T-helper 1 cell treated with Interleukin-12 subunit alpha and Interleukin-12 subunit beta and Interleukin-4 antibody, amounts not matched to agents 30 ng/mL and 1 ng/mL, for 36 hours (primary cell): ENCODE results near the gene PI4K2A. TPM values are rescaled to one million over a fixed set of nuclear protein-coding genes. Genes with fewer than 3 reads are reported as not detected.

Experiments used
- intact Hi-C: fragments of 100-400 bp; cut with micrococcal nuclease; formaldehyde crosslinking; loops from one replicate; pipeline ENCODE4 v1.15.1; 2024
- total RNA-seq: library from RNA; stranded (reverse); gene quantifications from 2 replicates; pipeline ENCODE4 v1.2.3, GENCODE V29; 2022

Gene PI4K2A
- 13.9 and 14.1 TPM in 2 replicates for total RNA-seq

DNA sequence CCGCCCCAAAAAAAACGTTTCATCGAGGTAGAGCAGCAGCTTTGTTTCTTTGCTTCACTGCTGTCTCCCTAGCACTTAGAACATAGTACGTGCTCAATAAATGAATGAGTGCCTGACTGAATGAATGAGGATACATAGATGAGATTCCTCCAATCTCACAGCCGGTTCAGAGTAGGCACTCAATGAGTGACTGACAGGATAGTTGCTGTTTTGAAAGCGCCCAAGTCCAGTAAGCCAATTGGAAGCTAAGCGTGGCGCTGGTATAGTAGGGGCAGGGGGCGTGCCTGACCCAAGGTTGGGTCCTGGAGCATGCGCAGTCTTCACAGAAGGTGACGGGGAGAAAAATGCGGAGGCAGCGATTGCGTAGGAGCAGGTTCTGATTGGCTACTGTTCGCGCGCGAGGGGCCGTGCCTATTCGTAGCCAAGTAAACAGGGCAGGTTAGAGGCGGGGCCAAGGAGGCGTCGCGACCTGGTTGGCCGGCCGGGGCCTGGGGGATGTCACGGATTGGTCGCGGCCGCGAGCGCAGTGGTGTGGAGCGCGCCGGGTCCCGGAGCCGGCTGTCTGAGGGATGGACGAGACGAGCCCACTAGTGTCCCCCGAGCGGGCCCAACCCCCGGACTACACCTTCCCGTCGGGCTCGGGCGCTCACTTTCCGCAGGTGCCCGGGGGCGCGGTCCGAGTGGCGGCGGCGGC is at the start of gene PI4K2A:
Gene PI4K2A (plus strand): TSS at position 498 of the 694 bp plus-strand sequence. CDS start 72 bp downstream, at position 570.
- intact Hi-C loops, result loop anchor here (1.0 to 5.0 kb wide), 14 partner anchors 9 to 1790 kb away; partner anchors contain the start of genes ARHGAP19, AVPI1, EXOSC1 and FRAT1

DNA sequence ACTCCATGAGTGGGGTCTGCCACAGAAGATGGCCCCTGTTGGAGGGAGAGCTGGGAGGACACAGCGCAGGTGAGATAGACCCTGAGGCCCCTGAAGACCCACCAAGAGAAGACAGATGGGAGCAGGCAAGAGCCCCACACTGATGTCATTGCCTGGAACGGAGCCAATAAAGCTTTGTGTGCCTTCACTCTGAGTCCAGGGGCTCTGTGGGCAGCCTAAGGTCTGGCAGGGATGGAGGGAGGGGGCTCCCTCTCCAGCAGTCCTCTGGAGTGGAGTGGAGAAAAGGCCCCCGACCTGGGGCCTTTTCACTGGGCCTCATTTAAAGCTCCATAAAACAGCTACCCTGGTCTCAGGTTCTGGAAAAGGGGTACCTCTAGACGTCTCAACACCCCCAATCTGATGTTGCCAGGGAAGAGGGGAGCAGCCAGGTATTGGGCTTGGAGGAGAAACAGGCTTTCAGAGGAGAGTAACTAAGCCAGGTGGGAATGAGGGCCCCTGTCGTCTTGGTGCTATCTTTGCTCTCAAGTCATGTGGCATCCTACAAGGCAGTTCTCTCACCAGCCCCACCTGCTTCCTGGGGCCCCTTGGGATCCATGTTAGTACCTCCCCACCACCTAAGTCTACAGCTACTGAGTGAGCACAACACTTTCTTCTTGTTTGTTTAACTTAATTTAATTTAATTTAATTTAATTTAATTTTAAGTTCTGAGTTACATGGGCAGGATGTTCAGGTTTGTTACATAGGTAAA is 49.5 kb upstream of the PI4K2A start:
- intact Hi-C loops, result no loop called here

DNA sequence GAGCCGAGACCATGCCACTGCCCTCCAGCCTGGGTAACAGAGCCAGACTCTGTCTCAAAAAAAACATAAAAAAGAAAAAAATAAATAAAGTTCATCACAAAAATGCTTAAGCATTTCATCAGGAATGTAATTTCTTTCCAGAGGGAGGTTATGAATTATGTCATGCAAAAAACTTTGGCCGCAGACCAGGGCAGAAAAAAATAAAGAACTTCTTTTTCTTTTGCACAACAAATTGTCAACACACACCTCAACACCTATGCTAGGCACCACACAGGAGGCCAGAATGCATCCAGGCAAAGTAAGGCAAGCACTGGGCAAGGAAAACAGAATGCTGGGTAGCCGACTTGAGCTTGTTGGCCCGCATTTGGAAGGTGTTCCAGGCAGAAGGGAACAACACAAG is 47.0 kb upstream of the PI4K2A start:
- intact Hi-C loops, result no loop called here

DNA sequence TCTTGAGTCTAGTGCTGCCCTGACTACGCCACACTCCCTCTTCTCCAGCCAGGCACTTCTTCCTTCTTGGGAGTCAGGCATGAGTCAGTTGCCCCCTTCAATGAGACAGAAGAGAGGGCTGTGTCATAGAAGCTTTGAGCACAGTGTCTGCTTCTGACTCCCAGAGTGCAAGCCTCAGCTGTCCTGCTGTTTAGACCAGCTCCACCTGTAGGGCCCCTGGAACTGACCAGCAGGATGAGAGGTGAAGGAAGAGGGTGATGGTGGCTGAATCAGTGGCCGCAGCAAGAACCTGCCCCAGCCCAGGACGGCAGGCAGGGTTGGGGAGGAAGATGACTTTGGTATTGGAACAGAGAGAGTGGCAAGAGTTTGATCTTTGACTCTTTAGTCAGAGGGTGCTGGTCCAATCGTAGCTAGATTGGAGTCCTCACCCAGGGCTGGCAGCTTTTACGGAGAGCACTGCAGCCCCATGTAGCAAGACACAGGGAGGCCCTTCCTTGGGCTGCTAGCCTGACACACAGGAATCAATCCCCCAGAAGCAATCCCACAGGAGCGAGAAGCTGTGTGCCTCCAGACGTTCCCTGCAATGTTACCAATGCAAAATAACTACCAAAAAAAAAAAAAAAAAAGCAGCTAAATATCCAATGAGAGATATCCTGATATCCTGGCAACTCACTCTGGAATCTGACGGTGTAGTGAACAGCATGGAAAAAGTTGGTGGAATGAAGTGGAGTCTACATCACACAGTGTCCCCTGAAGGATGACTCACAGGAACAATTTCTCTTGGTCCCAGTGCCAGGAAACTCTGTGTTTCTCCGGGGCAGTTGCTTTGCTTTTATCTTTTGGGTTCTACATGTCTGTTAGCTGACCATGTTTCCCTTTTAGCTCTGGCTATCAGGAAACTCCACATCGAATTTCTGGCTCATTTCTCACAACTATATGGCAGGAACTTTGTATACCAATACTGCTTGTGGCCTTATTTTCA is 44.1 kb upstream of the PI4K2A start:
- intact Hi-C loops, result no loop called here

DNA sequence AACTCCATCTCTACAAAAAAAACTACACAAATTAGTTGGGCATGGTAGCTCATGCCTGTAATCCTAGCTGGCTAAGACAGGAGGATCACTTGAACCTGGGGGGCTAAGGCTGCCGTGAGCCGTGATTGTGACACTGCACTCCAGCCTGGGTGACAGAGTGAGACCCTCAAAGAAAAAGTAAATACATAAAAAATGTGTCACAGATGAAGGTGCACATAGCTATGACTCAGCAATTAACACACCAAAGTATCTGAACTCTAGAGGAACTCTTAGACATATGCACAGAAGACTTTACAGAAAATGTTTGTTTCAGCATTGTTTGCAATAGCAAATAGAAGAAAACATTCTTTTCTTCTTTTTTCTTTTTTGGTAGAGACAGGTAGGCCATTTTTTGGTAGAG is 42.7 kb upstream of the PI4K2A start:
- intact Hi-C loops, result no loop called here

DNA sequence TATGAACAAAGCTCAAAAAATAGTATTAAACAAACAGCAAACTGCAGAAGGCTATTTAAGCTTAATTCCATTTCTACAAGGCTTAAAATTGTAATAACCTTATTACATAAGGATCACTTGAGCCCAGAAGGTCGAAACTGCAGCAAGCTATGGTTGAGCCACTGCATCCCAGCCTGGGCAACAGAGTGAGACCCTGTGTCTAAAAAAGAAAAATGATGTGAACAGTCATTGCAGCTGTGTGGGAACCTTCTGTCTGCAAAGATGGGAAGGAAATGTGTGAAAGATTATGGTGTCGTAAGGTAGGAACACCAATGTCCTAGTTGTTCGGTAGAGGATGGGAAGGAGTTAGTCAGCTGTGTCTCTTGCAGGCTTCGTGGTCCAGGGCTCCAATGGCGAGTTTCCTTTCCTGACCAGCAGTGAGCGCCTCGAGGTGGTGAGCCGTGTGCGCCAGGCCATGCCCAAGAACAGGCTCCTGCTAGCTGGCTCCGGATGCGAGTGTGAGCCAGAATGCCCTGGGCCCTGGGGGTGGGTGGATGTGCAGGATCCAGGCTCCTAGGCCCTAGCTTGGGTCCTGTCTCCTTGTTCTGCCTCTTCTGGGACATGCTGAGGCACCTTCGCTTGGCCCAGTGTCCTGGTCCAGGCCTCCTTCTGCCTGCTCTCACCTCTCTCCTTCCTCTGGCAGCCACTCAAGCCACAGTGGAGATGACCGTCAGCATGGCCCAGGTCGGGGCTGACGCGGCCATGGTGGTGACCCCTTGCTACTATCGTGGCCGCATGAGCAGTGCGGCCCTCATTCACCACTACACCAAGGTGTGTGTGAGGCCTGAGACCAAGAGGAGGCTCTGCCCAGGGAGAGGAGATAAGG is 41.8 kb upstream of the PI4K2A start:
- intact Hi-C loops, result no loop called here

DNA sequence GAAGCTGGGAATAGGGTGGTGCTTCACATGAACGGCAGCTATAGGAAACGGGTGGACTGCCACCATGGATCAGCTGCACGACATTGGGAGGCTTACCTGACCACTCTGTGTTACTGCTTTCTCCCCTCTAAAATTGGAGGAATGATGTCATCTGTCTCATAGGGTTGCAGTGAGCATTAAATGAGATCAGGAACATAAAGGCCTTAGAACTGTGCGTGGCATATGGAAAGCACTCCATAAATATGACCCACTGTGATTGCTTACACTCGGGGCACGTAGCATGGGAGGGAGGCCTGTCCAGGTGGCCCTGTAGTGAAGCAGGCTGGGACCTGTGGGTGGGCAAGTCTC is 41.2 kb upstream of the PI4K2A start:
- intact Hi-C loops, result no loop called here

DNA sequence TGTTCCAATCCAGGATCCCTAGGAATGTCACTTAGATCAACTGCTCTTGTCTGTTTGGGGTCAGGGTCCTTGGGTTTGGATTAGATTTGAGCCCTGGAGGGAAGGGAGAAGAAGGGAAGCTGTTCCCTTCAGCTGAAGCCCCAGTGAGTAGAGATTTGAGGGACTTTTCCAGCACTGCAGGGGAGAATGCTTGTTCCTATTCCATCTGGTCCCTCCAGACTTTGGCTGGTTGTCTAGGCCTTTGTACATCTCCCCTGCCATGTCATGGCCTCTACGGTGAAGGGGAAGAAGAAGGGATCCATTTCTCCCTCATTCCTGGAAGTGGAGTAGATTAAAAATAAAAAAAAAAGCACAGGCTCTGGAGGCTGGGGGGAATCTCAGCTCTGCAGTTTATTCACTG is 39.9 kb upstream of the PI4K2A start:
- intact Hi-C loops, result no loop called here

DNA sequence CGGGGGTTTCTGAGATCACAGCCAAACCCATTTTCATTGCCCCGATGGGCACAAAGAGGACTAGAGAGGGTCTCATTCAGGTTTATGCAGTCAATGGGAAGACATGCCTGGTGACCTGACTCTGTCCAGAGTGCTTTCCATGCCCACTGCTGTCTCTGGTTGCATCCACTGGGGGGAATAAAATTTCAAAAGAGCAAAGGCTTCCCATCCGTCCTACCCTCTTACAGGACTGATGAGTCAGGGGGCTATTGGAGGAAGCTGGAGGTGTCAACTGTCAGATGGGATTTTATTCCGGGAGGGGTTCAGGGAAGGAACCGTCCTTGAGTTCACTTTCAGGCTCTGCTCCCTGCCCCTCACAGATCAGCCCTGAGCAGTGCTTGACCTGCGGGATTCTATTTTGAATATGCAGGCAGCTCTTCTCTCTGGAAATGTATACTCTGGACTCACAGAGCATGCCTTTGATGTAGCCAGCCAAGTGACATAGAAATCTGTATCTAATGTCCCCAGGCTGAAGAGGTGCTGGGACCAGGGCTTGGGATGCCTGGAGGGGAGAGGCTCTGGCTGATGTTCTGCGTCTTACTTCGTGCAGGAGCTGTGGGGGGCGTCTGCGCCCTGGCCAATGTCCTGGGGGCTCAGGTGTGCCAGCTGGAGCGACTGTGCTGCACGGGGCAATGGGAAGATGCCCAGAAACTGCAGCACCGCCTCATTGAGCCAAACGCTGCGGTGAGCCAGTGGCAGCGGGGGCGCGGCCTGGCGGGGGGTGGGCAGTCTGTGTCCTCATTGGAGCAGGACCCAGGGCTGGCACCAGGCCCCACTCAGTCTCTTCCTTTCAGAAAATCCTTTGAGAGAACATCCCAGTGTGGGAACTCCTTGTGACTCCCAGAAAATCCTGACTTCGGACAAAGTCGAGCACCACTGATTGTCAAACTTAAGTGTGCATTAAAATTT is 38.9 kb upstream of the PI4K2A start:
- intact Hi-C loops, result no loop called here

DNA sequence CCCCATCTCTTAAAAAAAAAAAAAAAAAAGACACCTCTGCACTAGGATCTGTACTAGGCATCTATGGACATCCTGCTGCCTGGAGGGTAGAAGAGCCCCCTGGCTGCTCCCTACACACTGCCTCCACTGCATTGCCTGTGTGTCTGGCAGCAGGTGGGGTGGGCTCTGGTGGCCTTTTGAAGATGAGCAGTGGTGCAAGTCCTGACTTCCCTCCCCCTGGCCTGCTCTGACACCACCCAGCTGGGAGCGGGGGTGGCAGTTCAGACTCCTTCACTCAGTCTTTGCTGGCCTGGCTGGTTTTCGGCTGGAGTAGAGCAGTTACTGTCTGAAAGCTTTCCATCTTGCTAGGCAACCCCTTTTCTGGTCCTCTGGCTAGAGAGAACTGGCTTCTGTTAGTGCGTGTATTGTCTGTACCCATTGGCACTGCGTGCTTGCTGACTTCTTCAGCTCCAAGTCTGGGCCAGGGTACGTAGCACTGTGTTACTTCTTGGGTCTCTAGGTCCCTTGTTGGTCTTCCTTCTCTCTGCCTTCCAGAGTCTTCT is 33.3 kb upstream of the PI4K2A start:
- intact Hi-C loops, result no loop called here

DNA sequence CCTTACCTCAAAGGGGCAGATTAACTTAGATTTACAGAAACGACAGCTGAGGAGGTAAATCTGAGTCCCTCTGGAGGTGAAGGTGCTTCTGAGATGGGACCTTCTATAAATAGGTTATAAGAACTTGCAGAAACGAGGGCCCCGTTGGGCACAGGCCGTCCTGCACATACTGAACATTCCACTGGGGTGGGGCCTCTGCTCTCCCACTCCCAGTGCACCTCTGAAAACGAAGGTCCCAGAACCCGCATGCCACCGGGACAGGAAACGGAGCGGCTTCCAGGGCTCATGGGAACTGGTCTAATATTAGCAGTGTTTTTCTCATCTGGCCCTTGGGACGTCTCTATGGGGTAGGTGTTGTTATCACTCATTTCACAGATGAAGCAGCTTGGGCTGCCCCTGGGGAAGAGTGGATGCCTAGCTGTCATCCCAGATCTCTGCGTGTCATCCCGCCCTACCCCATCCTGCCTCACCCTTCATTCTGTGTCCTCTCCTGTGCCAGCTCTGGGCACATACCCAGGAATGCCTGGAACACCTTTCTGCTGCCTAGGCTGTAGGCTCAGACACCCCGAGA is 31.4 kb upstream of the PI4K2A start:
- intact Hi-C loops, result no loop called here

DNA sequence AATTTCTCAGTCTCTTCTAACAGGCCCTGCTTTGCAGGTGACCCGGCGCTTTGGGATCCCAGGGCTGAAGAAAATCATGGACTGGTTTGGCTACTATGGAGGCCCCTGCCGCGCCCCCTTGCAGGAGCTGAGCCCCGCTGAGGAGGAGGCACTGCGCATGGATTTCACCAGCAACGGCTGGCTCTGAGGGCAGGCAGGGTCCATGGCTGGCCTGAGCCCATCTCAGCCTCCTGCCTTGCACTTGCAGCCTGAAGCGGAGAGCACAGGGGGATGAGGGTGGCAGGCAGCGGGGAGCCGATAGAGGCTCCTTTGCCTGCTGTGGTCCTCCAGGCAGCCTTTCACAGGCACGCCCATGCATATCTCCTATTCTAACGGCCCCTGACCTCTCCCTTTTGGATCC is 29.0 kb upstream of the PI4K2A start:
- intact Hi-C loops, result no loop called here

DNA sequence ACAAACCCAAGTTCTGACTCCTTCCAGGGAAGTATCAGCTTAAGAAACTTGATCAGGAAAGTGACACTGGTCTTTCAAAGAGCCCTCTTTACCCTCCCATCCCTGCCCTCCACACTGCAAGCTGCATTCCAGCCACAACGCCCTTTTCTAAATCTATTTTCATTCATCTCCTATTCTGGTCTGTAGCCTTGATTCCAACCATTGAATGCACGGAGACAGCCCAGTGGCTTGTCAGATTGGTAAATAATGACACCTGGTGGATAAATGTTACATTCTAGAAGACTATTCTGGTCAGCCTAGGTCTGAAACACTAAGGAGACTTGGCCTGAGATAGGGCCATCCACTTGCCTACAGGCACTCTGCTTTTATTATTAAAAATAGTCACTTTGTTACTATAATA is 28.1 kb upstream of the PI4K2A start:
- intact Hi-C loops, result loop anchor here (1.0 kb wide), 1 partner anchor 40 kb away; the partner anchor contains the start of gene ANKRD2

DNA sequence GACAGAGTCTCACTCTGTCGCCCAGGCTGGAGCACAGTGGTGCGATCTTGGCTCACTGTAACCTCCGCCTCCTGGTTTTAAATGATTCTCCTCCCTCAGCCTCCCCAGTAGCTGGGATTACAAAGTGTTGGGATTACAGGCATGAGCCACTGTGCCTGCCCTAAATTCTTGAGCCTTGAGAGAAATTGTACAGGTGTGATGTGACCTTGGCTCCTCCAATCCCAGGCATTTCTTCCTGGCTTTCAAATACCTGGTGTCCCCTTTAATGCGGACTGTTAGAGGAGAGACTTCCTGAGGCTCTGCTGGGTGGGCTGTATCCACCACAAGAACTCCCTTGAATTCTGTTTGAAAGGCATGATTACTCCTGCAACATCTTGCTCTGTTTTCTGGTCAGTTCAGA is 22.2 kb upstream of the PI4K2A start:
- intact Hi-C loops, result no loop called here

DNA sequence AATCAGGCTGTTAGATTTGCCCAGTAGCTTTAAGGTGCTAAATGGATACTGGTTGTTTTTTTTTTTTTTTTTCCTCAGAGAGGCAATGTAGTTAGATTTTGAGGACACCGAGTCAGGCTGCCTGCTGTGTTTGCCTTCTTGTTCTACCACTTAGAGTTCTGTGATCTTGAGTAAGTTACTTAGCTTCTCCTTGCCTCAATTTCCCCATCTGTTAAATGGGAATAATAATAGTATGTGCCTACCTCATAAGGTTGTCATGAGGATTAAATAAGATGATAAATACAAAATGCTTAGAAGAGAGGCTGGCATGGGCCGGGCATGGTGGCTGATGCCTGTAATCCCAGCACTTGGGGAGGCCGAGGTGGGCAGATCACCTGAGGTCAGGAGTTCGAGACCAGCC is 21.7 kb upstream of the PI4K2A start:
- intact Hi-C loops, result no loop called here

DNA sequence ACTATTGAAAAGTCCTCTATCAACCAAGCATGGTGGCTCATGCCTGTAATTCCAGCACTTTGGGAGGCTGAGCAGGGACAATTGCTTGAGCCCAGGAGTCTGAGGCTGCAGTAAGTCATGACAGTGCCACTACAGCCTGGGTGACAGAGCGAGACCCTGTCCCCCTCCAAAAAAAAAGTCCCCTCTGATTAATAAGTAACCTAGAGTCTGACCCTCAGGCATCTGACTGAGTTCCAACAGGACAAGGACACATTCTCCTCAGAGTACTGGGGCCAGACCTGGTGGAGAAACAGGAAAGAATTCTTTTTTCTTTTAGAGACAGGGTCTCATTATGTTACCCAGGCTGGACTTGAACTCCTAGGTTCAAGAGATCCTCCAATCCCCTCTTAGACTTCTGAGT is 17.2 kb upstream of the PI4K2A start:
- intact Hi-C loops, result no loop called here

DNA sequence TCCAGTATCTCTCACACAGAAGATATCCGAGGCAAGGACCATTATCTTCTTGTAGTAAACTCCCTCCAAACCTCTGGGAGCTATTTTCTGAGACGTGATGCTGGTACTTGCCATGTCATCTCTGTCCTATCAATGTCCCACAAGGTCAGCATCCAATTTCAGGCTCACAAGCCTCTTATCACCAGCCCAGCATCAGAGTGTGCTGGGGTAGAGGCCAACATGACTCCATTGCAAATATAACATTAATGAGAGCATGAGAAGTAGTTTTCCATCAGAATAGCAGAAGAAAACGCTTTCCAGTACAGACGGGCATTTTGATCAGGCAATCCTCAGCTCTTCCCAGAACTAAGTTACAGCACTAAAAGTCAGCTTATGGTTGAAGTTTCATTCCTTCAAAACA is 12.7 kb upstream of the PI4K2A start:
- intact Hi-C loops, result no loop called here

DNA sequence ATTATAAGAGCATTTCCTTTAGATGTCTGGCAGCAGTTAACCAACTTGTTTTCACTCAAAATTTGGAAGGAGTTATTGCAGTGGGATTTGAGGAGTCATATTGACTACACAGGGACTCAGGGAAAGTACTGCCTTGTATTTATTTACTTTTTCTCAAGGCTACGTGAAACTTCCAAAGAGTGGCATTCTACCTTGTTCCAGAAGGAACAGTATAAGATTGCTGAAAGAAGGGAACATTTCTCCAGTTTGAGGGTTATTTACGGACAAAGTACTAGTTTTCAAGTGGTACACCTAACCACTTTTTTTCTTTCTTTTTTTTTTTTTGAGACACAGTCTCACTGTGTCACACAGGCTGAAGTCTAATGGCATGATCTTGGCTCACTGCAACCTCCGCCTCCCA is 12.2 kb upstream of the PI4K2A start:
- intact Hi-C loops, result no loop called here

DNA sequence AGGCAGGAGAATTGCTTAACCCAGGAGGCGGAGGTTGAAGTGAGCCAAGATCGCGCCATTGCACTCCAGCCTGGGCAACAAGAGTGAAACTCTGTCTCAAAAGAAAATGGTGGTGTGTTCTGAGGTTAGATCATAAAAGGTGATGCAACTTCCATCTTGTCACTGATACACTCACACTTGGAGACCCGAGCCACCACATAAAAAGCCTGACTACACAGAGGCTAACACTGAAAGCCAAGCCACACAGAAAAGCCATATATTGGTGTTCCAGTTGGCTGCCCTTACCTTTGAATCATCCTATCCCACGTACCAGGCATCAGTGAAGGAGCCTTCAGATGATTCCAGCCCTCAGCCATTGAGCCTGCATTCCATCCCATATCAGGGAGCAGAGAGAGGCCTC is 11.2 kb upstream of the PI4K2A start:
- intact Hi-C loops, result no loop called here
